Prostate gland (tissue), 2 donors: ENCODE data around the gene FARS2. TPM values are rescaled to one million over a fixed set of nuclear protein-coding genes. Genes with fewer than 3 reads are reported as not detected.

Experiments used
- DNase-seq: peaks from one replicate; pipeline ENCODE4 v3.0.0-alpha.2; 2019; ENCODE audit warnings: low spot score
- H3K27ac ChIP-seq, 2 donors: fragments of 200-600 bp; sonication (generic); 2 replicates each; pipeline ENCODE4 v1.5.1; 2017 to 2019
- H3K27me3 ChIP-seq: fragments of 200-600 bp; sonication (generic); replicated peaks from 2 replicates; pipeline ENCODE4 v1.5.1; 2019; ENCODE audit not compliant: insufficient read depth
- H3K36me3 ChIP-seq, 2 donors: fragments of 200-600 bp; sonication (generic); 1 replicate in 1 of 2; 2 replicates in 1 of 2; pipeline versions ENCODE4 v1.5.1 to v1.8.1; 2017 to 2019
- H3K4me1 ChIP-seq: fragments of 200-600 bp; sonication (generic); replicated peaks from 2 replicates; pipeline ENCODE4 v1.5.1; 2019
- H3K4me3 ChIP-seq, 2 donors: fragments of 200-600 bp; sonication (generic); 2 replicates each; pipeline ENCODE4 v1.5.1; 2017 to 2019
- H3K9me3 ChIP-seq: fragments of 200-600 bp; sonication (generic); 2 replicates; pipeline ENCODE4 v1.5.1; 2017
- POLR2A ChIP-seq: fragments of 450-650 bp; IDR thresholded peaks from one replicate; pipeline ENCODE4 v1.6.1; 2016; ENCODE audit warnings: antibody characterized with exemption, mild to moderate bottlenecking
- POLR2AphosphoS5 ChIP-seq: sonication (generic); formaldehyde crosslinking; IDR thresholded peaks from one replicate; pipeline ENCODE4 v1.6.1; 2017; ENCODE audit warnings: antibody characterized with exemption
- WGBS: methylation state at CpG from one replicate; pipeline ENCODE4 v1.1.5; 2018; 5-methylcytosine and 5-hydroxymethylcytosine counted together
- intact Hi-C: fragments of 100-400 bp; cut with DNase I; formaldehyde crosslinking; loops from one replicate; pipeline ENCODE4 v1.14.2; 2022
- total RNA-seq, 2 donors: library from RNA; depleted of rRNA; stranded (reverse); fragments of >200 nt; gene quantifications; one replicate each; pipeline ENCODE4 v1.1.0, GENCODE V29; 2016
- TF ChIP-seq, protein P1 (sequence below), 4 experiments: fragments of 200-600 bp in 2 of 4; fragments of 450-650 bp in 2 of 4; sonication (generic) in 2 of 4; IDR thresholded peaks; 1 replicate in 3 of 4; 2 replicates in 1 of 4; pipeline ENCODE4 v1.5.1; 2016 to 2019; ENCODE audit warnings: antibody characterized with exemption in 4 of 4, mild to moderate bottlenecking in 2 of 4, moderate library complexity in 2 of 4

The FARS2 gene
- total RNA-seq, 2 donors from 2014 or later, result 11.6 to 19.5 TPM

DNA sequence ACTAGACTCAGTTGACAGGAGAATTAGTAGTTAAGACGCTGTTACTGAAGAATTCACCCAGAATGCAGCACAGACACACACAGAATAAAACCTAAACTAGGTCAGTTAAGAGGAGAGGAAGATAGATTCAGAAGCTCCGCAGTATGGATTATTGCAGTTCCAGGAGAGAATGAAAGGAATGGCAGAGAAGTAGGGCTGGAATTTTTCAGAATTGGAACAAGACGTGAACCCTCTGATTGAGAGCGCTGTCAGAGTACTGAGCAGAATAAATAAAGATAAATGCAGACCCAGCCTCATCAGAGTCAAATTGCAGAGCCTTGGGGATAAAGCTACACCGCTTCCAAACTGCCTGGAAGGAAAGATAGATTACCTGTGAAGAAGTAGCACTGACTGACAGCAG lies 344.6 kb downstream of the FARS2 start:
- Histone ChIP-seq H3K27me3 (no peaks in the 10 kb centered on the region), H3K4me3 (no peak overlapping the region), H3K4me1 (no peaks in the 10 kb centered on the region), H3K27ac (no peak overlapping the region), H3K9me3 (no peaks in the 10 kb centered on the region), H3K36me3 (no peaks in the 10 kb centered on the region)
- 91% methylated on average over 5 of the region's 5 CpGs for WGBS
- intact Hi-C loops, result no loop called here
- TF ChIP-seq, protein P1, sequence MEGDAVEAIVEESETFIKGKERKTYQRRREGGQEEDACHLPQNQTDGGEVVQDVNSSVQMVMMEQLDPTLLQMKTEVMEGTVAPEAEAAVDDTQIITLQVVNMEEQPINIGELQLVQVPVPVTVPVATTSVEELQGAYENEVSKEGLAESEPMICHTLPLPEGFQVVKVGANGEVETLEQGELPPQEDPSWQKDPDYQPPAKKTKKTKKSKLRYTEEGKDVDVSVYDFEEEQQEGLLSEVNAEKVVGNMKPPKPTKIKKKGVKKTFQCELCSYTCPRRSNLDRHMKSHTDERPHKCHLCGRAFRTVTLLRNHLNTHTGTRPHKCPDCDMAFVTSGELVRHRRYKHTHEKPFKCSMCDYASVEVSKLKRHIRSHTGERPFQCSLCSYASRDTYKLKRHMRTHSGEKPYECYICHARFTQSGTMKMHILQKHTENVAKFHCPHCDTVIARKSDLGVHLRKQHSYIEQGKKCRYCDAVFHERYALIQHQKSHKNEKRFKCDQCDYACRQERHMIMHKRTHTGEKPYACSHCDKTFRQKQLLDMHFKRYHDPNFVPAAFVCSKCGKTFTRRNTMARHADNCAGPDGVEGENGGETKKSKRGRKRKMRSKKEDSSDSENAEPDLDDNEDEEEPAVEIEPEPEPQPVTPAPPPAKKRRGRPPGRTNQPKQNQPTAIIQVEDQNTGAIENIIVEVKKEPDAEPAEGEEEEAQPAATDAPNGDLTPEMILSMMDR (IDR thresholded peaks at IDR 0.05), result no peak
- TF ChIP-seq POLR2A, result no peak
- no peak for TF ChIP-seq POLR2AphosphoS5
- no peak for DNase-seq

DNA sequence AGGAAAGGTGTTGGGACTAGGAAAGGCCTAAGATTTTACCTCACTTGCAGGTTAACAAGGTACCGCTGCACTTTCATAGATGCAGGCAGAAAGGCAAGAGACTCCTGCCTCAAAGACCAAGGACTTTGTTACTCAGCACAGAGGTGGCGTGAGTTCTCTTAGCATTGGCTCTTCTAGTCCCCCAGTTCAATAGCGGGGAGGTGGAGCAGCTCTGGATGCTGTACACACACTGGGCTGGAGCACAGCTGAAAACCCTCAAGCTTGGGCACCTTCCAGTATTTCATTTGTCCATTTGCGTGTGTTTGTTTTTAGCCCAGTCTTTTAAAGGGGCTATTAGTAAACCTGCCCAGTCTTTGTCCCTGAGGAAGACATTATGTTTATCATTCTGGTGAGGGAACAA lies 345.2 kb downstream of the FARS2 start:
- no peaks in the 10 kb centered on the region for H3K36me3 ChIP-seq
- H3K27me3 ChIP-seq, result no peaks in the 10 kb centered on the region
- H3K27ac ChIP-seq, result no peak overlapping the region
- 83% methylated on average over 4 of the region's 4 CpGs for WGBS
- intact Hi-C loops, result no loop called here
- H3K4me3 ChIP-seq, result no peak overlapping the region
- no peaks in the 10 kb centered on the region for H3K9me3 ChIP-seq
- no peaks in the 10 kb centered on the region for H3K4me1 ChIP-seq
- TF ChIP-seq POLR2AphosphoS5 (no peak), POLR2A (no peak)
- TF ChIP-seq, protein P1 (IDR thresholded peaks at IDR 0.05), result no peak
- no peak for DNase-seq

- Histone ChIP-seq H3K9me3 (no peaks in the 10 kb centered on the region), H3K4me3 (no peak overlapping the region), H3K4me1 (no peaks in the 10 kb centered on the region), H3K27me3 (no peaks in the 10 kb centered on the region), H3K27ac (no peak overlapping the region), H3K36me3 (no peaks in the 10 kb centered on the region)
- TF ChIP-seq POLR2A (no peak), POLR2AphosphoS5 (no peak)
- TF ChIP-seq, protein P1 (IDR thresholded peaks at IDR 0.05), result no peak
- intact Hi-C loops, result no loop called here
- DNase-seq, result no peak
- WGBS, result 88% methylated on average over 8 of the region's 8 CpGs
These were observed 349.3 kb downstream of the FARS2 start for GRCh38 chr6:5610640-5611039.

DNA sequence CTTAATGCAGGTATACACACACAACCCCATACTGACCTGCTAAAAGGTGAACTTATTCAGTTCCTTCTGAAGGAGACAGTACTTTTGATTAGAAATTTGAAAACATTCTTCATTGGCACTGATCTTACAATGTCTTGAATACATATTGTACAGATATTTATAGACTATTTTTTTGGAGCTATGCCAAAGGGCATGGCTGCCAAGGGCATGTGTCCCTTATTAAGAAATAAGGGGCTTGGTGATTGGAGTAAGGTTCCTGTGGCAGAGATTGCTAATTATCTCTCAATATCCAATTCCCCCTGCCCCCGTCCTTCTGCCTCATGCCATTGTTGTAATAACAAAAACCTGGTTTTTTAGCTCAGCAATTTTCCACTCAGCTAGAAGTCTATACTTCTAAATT lies 355.9 kb downstream of the FARS2 start:
- TF ChIP-seq POLR2AphosphoS5 (no peak), POLR2A (no peak)
- TF ChIP-seq, protein P1 (IDR thresholded peaks at IDR 0.05), result no peak

DNA sequence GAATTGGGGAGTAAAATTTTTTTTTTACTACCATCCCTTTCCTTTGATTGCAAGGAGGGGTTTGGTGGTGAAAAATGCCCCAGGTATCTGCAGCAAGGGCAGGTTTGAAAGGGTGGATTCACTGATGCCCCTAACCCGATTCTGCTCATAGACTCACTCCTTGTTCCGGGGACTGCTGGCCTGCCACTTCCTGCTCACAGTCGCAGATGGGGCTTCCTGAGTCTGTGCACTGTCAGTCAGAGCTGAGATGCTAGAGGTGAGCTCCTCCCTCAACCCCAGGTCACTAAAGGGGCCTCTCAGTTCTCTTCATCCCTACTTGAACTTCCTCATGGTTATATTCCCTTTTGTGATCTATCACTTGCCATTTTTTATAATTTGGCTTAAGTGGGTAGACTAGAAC lies 357.9 kb downstream of the FARS2 start:
- no peaks in the 10 kb centered on the region for H3K27me3 ChIP-seq
- no peaks in the 10 kb centered on the region for H3K9me3 ChIP-seq
- intact Hi-C loops, result no loop called here
- no peaks in the 10 kb centered on the region for H3K36me3 ChIP-seq
- no peak for DNase-seq
- H3K4me3 ChIP-seq, result no peak overlapping the region
- TF ChIP-seq POLR2AphosphoS5 (no peak), POLR2A (no peak)
- TF ChIP-seq, protein P1 (IDR thresholded peaks at IDR 0.05), result no peak
- 85% methylated on average over 3 of the region's 3 CpGs for WGBS
- H3K27ac ChIP-seq, result no peak overlapping the region
- H3K4me1 ChIP-seq, result no peaks in the 10 kb centered on the region

More for the DNA sequence above, 355.9 kb downstream of the FARS2 start:
- H3K4me1 ChIP-seq, result no peaks in the 10 kb centered on the region
- H3K4me3 ChIP-seq, result no peak overlapping the region
- H3K27me3 ChIP-seq, result no peaks in the 10 kb centered on the region
- no peak for DNase-seq
- no peak overlapping the region for H3K27ac ChIP-seq
- intact Hi-C loops, result no loop called here
- 87% methylated on average over 1 of the region's 1 CpG for WGBS
- no peaks in the 10 kb centered on the region for H3K9me3 ChIP-seq
- H3K36me3 ChIP-seq, result no peaks in the 10 kb centered on the region
